ENCODE measurements around the gene SDHB.

The SDHB gene

GRCh38 chr1:17045634-17046333, 8.0 kb downstream of the SDHB start:
- no peak for DNase-seq (ENCODE audit: low read depth, low spot score)

- DNase-seq (ENCODE audit: low read depth, low spot score): no peak
Measured at GRCh38 chr1:17045150-17045549, 8.7 kb downstream of the SDHB start.

- DNase-seq (ENCODE audit: low read depth, low spot score): no peak
Measured at GRCh38 chr1:17043676-17044075, 10.2 kb downstream of the SDHB start.

- DNase-seq (ENCODE audit: low read depth, low spot score): no peak
Measured at GRCh38 chr1:17040135-17040534, 13.7 kb downstream of the SDHB start.

DNA sequence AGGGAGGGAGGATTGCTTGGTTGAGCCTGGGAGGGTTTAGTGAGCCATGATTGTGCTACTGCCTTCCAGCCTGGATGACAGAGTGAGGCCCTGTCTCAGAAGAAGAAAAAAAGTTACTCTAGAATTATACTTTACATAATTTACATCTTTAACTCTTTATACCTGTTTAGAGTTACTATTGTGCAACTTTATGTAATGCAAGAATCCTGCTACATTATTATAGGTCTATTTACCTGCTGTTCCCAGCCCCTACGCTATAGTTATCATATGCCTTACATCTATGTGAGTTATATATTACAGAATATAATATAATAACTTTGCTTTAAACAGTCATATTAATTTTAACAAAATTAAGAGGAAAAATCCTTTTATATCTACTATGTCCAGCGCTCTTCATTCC, 14.3 kb downstream of the SDHB start:
- no peak for DNase-seq (ENCODE audit: low read depth, low spot score)

DNA sequence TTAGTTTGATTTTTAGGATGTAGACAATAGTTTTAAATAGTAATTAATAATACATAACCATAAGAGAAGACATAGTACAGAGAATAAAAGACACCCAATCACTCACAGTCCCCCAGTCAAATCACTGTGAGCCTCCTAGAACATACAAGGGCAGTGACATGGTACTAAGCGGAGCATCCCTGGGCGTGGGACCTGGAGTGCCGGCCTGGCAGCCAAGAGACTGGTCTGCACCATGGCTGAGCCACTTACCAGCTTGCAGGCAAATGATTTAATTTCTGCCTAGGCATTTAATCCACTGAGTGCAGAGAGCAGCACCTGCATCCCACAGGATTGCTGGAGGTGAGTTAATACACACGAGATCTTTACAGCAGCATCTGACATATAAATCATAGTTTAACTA, 20.4 kb downstream of the SDHB start:
- DNase-seq (ENCODE audit: low read depth, low spot score): no peak

- no peak for DNase-seq (ENCODE audit: low read depth, low spot score)
Measured at GRCh38 chr1:17032741-17033140, 21.1 kb downstream of the SDHB start.

DNA sequence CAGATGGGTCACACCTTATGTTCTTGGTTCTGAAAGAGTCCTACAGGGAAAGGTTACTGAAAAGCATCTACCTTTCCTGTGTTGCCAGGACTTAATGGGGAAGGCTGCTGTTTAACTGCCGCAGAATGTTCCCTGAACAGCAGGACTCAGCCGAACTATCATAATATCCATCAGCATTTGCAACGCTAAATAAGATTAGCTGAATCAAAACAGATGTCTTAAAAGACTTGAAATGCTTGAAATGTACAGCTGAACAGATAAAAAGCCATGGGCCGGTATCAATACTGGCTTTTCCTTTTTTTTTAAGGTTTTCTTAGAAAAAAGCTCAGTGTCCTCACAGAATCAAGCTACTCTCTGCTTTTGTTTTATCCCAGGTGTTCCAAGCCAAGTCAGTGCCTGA, 22.4 kb downstream of the SDHB start:
- DNase-seq (ENCODE audit: low read depth, low spot score): no peak

DNA sequence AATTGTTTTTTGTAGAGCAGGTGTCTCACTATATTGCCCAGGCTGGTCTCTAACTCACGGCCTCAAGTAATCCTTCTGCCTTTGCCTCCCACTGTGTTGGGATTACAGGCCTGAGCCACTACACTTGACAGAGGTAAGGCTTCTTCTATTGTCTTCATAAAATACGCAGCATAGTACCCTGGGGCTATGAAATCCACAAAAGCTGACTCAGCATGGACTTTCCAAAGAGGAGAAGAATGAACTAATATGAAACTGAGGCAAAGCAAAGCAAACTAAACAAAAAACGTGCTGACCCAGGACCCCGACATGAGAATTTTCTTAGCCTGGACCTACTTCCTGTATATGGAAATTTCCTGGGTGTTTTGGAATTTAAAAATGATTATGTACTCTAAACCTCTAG, 23.6 kb downstream of the SDHB start:
- no peak for DNase-seq (ENCODE audit: low read depth, low spot score)

GRCh38 chr1:17028662-17029188, 25.1 kb downstream of the SDHB start:
- no peak for DNase-seq (ENCODE audit: low read depth, low spot score)

GRCh38 chr1:17027900-17028299, 25.9 kb downstream of the SDHB start:
- DNase-seq (ENCODE audit: low read depth, low spot score): no peak

DNA sequence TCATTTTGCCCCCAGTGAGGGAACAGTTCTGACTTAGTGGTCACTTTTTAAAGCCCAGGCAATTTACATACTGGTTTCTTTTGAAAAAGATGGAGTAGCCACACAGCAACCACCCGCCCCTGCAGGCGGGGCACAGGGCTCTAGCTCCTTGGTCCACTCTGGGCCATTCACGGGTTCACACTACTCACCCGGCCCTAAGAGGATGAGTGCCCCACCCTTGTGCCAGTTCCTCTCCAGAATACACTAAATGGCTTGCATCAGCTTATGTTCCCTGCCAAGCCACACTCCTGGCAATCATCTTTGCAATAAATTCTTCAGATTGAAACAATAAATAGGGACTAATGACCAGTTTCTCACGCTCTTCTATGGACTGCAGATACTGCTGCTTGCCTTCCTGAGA, 26.4 kb downstream of the SDHB start:
- no peak for DNase-seq (ENCODE audit: low read depth, low spot score)

DNA sequence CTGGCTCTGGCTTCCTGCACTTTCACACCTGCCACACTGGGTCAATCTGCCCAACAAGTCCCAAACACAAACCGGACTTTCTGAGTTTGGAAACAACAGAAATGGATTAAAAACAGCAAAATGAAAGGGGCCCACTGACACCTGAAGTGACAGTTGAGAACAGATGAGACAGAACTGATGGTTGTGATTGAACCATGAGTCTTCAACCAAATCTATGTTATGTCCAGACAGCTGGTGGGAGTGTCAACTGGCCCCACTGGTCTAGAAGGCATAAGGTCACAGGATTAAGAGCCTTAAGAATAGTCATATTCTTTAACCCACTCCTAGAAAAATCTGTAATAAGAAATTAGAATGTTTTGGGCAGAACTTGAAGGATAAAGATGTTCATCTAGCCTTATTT, 29.1 kb downstream of the SDHB start:
- no peak for DNase-seq (ENCODE audit: low read depth, low spot score)

GRCh38 chr1:17023573-17023972, 30.3 kb downstream of the SDHB start:
- DNase-seq (ENCODE audit: low read depth, low spot score): no peak

DNA sequence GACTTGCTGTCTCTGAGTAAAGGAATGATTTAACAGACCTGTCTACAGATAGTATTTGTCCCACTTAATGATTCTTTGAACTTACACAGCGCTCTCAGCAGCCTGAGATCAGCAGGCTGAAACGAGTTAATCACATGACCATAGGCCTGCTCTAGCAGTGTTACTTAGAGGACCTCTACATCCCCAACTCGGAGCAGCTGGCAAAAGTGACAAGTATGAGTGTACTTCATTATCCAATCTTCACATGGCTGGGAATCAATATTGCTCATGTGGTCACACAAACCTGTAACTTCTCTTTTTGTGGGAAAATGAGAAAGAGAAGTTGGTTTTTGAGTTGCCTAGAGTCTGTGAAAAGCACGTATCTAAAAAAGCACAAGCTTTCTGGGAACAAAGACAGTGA, 30.7 kb downstream of the SDHB start:
- DNase-seq (ENCODE audit: low read depth, low spot score): no peak

- no peak for DNase-seq (ENCODE audit: low read depth, low spot score)
Measured at GRCh38 chr1:17021896-17022295, 31.9 kb downstream of the SDHB start.

DNA sequence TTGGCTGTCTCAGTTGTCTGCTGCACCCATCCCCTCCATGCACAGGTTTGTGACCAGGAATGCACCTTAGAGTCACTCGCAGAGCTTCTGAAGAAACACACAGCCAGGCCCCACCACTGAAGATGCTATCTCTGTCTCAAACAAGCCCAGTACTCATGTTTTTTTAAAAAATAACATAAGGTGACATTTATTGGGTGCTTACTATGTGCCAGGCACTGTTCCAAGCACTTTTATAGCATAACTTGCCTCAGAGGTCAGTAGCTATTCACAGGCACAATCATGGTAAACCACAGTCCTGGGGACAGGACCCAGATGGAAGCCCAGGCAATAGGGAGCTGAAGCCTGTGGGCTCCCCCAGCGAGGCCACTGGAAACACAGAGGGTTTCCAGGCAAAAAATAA, 33.3 kb downstream of the SDHB start:
- no peak for DNase-seq (ENCODE audit: low read depth, low spot score)

DNA sequence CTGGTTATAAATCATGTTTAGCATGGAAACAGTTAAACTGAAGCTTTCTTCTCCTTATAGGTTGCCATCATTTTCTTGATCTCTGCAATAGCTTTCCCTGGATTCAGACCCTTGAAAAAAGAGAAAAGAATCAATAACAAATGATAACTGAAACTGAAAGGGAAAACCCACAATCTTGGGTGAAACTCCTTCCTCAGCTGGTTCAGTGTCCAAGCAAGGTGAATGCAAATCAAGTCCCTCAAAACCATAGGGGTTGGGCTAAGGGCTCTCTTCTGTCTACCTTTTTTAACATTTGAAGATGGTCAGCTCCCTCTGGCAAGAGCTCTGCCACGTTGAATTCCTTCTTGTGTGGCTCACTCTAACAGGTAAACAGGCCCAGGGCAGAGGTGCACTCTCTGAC, 35.0 kb downstream of the SDHB start:
- no peak for DNase-seq (ENCODE audit: low read depth, low spot score)

DNA sequence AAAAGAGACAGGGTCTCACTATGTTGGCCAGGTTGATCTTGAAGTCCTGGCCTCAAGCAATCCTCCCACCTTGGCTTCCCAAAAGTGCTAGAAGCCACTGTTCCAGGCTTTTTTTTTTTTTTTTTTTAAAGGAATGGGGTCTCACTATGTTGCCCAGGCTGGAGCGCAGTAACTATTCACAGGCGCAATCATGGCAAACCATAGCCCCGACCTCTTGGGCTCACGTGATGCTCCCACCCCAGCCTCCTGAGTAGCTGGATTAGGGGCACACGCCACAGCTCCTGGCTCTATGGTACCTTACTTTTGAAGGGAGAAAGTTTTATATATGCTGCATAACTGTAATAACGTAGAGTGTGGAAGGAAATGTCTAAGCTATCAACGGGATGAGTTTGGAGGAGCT, 36.4 kb downstream of the SDHB start:
- no peak for DNase-seq (ENCODE audit: low read depth, low spot score)

DNA sequence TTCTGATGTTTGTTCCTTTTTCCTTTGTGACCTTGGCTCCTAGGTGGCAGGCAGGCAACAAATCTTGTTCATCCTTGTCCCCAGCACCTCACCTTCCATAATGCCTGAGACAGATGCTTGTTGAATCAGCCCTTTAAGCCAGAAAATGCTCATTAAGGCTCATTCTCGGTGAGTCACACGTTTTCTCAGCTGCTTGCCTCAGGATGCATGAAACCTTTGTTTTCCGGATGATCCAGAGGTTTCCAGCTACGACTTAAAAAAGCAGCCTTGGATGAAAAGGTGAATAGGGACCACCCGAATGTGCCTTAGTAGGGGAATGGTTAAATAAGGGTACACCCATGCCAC, 37.5 kb downstream of the SDHB start:
- DNase-seq (ENCODE audit: low read depth, low spot score): no peak

DNA sequence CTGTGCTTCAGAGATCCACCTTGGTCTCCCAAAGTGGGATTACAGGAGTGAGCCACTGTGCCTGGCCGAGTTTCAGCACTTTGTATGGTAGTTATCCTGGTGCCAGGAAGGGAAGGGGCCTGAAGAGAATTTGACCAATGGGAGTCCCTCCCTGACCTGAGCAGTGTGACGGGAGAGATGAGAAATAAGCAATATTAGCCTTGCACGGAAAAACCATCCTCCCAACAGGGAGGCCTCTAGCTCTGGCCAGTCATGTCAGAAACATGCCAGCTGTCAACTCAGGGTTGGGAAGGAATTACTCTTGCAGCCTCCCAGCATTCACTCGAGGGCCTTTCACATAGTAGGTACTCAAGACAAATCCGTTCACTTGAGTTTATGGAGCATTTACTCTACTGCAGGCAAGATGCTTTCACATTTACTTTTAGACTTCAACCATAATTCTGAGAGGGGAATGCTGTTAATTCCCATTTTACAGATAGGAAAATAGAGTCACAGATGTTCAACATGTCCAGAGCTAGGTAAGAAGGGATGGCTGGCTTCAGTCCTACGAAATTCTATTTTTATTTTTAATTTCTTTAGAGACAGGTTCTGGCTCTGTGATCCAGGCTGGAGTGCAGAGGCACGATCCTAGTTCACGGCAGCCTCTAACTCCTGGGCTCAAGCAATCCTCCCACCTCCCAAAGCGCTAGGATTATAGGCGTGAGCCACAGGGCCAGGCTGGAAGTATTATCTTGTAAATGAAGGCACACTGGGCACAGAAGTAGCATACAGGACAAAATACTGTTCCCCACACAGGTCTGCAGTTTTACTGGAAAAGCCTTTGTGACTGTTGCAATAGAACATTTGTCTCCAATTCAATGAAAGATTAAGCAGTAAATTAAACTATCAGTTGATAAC, 38.9 kb downstream of the SDHB start:
- DNase-seq (ENCODE audit: low read depth, low spot score): no peak

- DNase-seq (ENCODE audit: low read depth, low spot score): no peak
Measured at GRCh38 chr1:17013491-17014320, 40.1 kb downstream of the SDHB start.
